Fibroblast of lung (primary cell): ENCODE results near the gene PSMA5. TPM values are rescaled to one million over a fixed set of nuclear protein-coding genes. Genes with fewer than 3 reads are reported as not detected.

Experiments
- DNase-seq, 2 donors: peaks; one replicate each; pipeline versions ENCODE4 v3.0.0 to v3.0.0-alpha.2; 2010; ENCODE audit warnings: low read depth in 2 of 2
- H2AFZ ChIP-seq: 2 replicates; pipeline ENCODE4 v1.5.1; 2012; ENCODE audit warnings: low read length, control low read depth, inconsistent platforms
- H3K27ac ChIP-seq: 2 replicates; pipeline ENCODE4 v1.5.1; 2011; ENCODE audit warnings: low read length, control low read depth; ENCODE audit not compliant: insufficient read depth
- H3K27me3 ChIP-seq: 2 replicates; pipeline ENCODE4 v1.5.1; 2011; ENCODE audit warnings: mild to moderate bottlenecking, low read length; ENCODE audit not compliant: control insufficient read depth, insufficient read depth
- H3K36me3 ChIP-seq: 2 replicates; pipeline ENCODE4 v1.5.1; 2011; ENCODE audit warnings: low read length; ENCODE audit not compliant: control insufficient read depth, insufficient read depth
- H3K4me1 ChIP-seq: 2 replicates; pipeline ENCODE4 v1.5.1; 2011; ENCODE audit warnings: low read length; ENCODE audit not compliant: control insufficient read depth, insufficient read depth; ENCODE audit errors: extremely low read depth
- H3K4me2 ChIP-seq: 2 replicates; pipeline ENCODE4 v1.5.1; 2011; ENCODE audit warnings: low read length, control low read depth; ENCODE audit not compliant: insufficient read depth; ENCODE audit errors: extremely low read depth
- H3K4me3 ChIP-seq, 4 experiments: fragments of 200-600 bp in 1 of 4; sonication (generic) in 1 of 4; replicated peaks in 1 of 4; 2 replicates each; pipeline ENCODE4 v1.5.1; 2011 to 2016; ENCODE audit warnings: low read length in 4 of 4, low read depth in 3 of 4, mild to moderate bottlenecking in 3 of 4, control low read depth in 2 of 4, inconsistent platforms in 1 of 4, mixed read lengths in 1 of 4; ENCODE audit not compliant: insufficient read depth in 1 of 4; ENCODE audit errors: control extremely low read depth in 1 of 4
- H3K79me2 ChIP-seq: 2 replicates; pipeline ENCODE4 v1.5.1; 2012; ENCODE audit warnings: mild to moderate bottlenecking, low read length, inconsistent platforms; ENCODE audit not compliant: control insufficient read depth, insufficient read depth
- H3K9ac ChIP-seq: 2 replicates; pipeline ENCODE4 v1.5.1; 2011; ENCODE audit warnings: mild to moderate bottlenecking, low read length, control low read depth; ENCODE audit not compliant: insufficient read depth
- H3K9me3 ChIP-seq: 2 replicates; pipeline ENCODE4 v1.5.1; 2012; ENCODE audit warnings: low read depth, low read length; ENCODE audit not compliant: control insufficient read depth, insufficient read depth
- H4K20me1 ChIP-seq: 2 replicates; pipeline ENCODE4 v1.5.1; 2011; ENCODE audit warnings: low read length; ENCODE audit not compliant: control insufficient read depth, insufficient read depth; ENCODE audit errors: extremely low read depth
- CTCF ChIP-seq, 2 donors: IDR thresholded peaks in 1 of 2; conservative IDR thresholded peaks in 1 of 2; 1 replicate in 1 of 2; 2 replicates in 1 of 2; pipeline ENCODE4 v1.5.1; 2011 to 2012; ENCODE audit warnings: low read length in 2 of 2, control low read depth in 1 of 2, inconsistent platforms in 1 of 2, low read depth in 1 of 2, mild to moderate bottlenecking in 1 of 2
- EZH2 ChIP-seq: IDR thresholded peaks from 2 replicates; pipeline ENCODE4 v1.5.1; 2012; ENCODE audit warnings: low read length, control low read depth, mild to moderate bottlenecking; ENCODE audit errors: missing control alignments
- polyA plus RNA-seq, 2 donors: library from polyadenylated mRNA; depleted of rRNA in 1 of 2; stranded (reverse) in 1 of 2; unstranded in 1 of 2; fragments of >200 nt; gene quantifications; 2 replicates each; pipeline ENCODE4 v1.2.1, GENCODE V29; 2011 to 2012; ENCODE audit warnings: missing spikeins in 1 of 2
- total RNA-seq: library from RNA; depleted of rRNA; stranded (reverse); fragments of >200 nt; gene quantifications from 2 replicates; pipeline ENCODE4 v1.2.1, GENCODE V29; 2014

The PSMA5 gene
- total and polyA plus RNA-seq, 2 donors (not counting 1 experiment from before 2014, with no cell fraction given), result 41.0 to 145 TPM

GRCh38 chr1:109357616-109358015, 68.6 kb downstream of the PSMA5 start:
- Histone ChIP-seq H2AFZ (no peak overlapping the region), H3K79me2 (no peaks in the 10 kb centered on the region), H3K4me3 (no peak overlapping the region), H3K36me3 (no peaks in the 10 kb centered on the region), H3K4me2 (no peak overlapping the region), H3K4me1 (peaks cover 4% of the 10 kb centered on the region), H3K9me3 (no peaks in the 10 kb centered on the region), H4K20me1 (no peaks in the 10 kb centered on the region), H3K27me3 (no peaks in the 10 kb centered on the region), H3K27ac (no peak overlapping the region), H3K9ac (no peak overlapping the region)
- TF ChIP-seq EZH2 (no peak), CTCF (conservative IDR thresholded peaks at IDR 0.05 in 1 of 2, IDR thresholded peaks at IDR 0.05 in 1 of 2; ENCODE audit: low read depth in 1 of 2, low read length in 2 of 2) (no peak)
- peak in 1 of 2 donors; percentile 33 for DNase-seq

- H4K20me1 ChIP-seq, result no peaks in the 10 kb centered on the region
- H2AFZ ChIP-seq, result no peak overlapping the region
- H3K4me3 ChIP-seq, result no peak overlapping the region
- H3K9me3 ChIP-seq, result no peaks in the 10 kb centered on the region
- H3K4me2 ChIP-seq, result no peak overlapping the region
- no peak for DNase-seq
- no peaks in the 10 kb centered on the region for H3K36me3 ChIP-seq
- peaks cover 2% of the 10 kb centered on the region for H3K4me1 ChIP-seq
- H3K27ac ChIP-seq, result no peak overlapping the region
- H3K79me2 ChIP-seq, result no peaks in the 10 kb centered on the region
- H3K27me3 ChIP-seq, result no peaks in the 10 kb centered on the region
- H3K9ac ChIP-seq, result no peak overlapping the region
- TF ChIP-seq EZH2, result no peak
- no peak for TF ChIP-seq CTCF (conservative IDR thresholded peaks at IDR 0.05 in 1 of 2, IDR thresholded peaks at IDR 0.05 in 1 of 2; ENCODE audit: low read depth in 1 of 2, low read length in 2 of 2)
Observed at GRCh38 chr1:109356915-109357314, 69.3 kb downstream of the PSMA5 start.

GRCh38 chr1:109356505-109356904, 69.7 kb downstream of the PSMA5 start:
- Histone ChIP-seq H3K9ac (no peak overlapping the region), H3K27ac (no peak overlapping the region), H3K36me3 (no peaks in the 10 kb centered on the region), H3K27me3 (no peaks in the 10 kb centered on the region), H3K9me3 (no peaks in the 10 kb centered on the region), H2AFZ (no peak overlapping the region), H3K4me3 (no peak overlapping the region), H4K20me1 (no peaks in the 10 kb centered on the region), H3K79me2 (no peaks in the 10 kb centered on the region), H3K4me2 (no peak overlapping the region), H3K4me1 (no peaks in the 10 kb centered on the region)
- no peak for TF ChIP-seq EZH2
- no peak for TF ChIP-seq CTCF (conservative IDR thresholded peaks at IDR 0.05 in 1 of 2, IDR thresholded peaks at IDR 0.05 in 1 of 2; ENCODE audit: low read depth in 1 of 2, low read length in 2 of 2)
- no peak for DNase-seq
